T-helper 2 cell treated with Interferon-gamma antibody and Interleukin-4, amounts not matched to agents 5 μg/mL and 100 μg/mL, for 36 hours (primary cell): ENCODE data around the gene DDAH1.
"Not testable (repeated sequence)": the region's sequence is repeated elsewhere in the genome, so short reads cannot be mapped to it uniquely, and the experiment has no call there.

Experiments used
- DNase-seq: peaks from one replicate; pipeline ENCODE4 v3.0.0; 2021; ENCODE audit warnings: low spot score
- H3K27ac Mint-ChIP-seq: one replicate; pipeline ENCODE4 v1.8.0; 2021; ENCODE audit warnings: mild to moderate bottlenecking, mixed read lengths
- H3K27me3 Mint-ChIP-seq: one replicate; pipeline ENCODE4 v1.8.0; 2021; ENCODE audit warnings: low read depth, mixed read lengths
- H3K36me3 Mint-ChIP-seq: one replicate; pipeline ENCODE4 v1.8.0; 2021; ENCODE audit warnings: low read depth, mixed read lengths
- H3K4me1 Mint-ChIP-seq: one replicate; pipeline ENCODE4 v1.8.0; 2021; ENCODE audit warnings: low read depth, mixed read lengths
- H3K4me3 Mint-ChIP-seq: one replicate; pipeline ENCODE4 v1.8.0; 2022; ENCODE audit warnings: mild to moderate bottlenecking, moderate library complexity, mixed read lengths
- H3K9me3 Mint-ChIP-seq: one replicate; pipeline ENCODE4 v1.8.0; 2021; ENCODE audit warnings: mixed read lengths

The DDAH1 gene

GRCh38 chr1:85363092-85363491 is 101.9 kb downstream of the DDAH1 start:
- no peak for DNase-seq
- H3K4me1 Mint-ChIP-seq: no peaks in the 10 kb centered on the region
- H3K27ac Mint-ChIP-seq: no peak overlapping the region
- no peaks in the 10 kb centered on the region for H3K36me3 Mint-ChIP-seq
- no peak overlapping the region for H3K4me3 Mint-ChIP-seq
- H3K9me3 Mint-ChIP-seq: no peaks in the 10 kb centered on the region
- H3K27me3 Mint-ChIP-seq: peaks cover 9% of the 10 kb centered on the region

- Mint-ChIP-seq H3K9me3 (no peaks in the 10 kb centered on the region), H3K4me1 (no peaks in the 10 kb centered on the region), H3K36me3 (no peaks in the 10 kb centered on the region), H3K27ac (no peak overlapping the region), H3K27me3 (peaks cover 8% of the 10 kb centered on the region), H3K4me3 (no peak overlapping the region)
- no peak for DNase-seq
Observed at GRCh38 chr1:85361606-85362296, 103.2 kb downstream of the DDAH1 start.

- Mint-ChIP-seq H3K9me3 (no peaks in the 10 kb centered on the region), H3K4me1 (no peaks in the 10 kb centered on the region), H3K27me3 (peaks cover 8% of the 10 kb centered on the region), H3K36me3 (no peaks in the 10 kb centered on the region), H3K27ac (no peak overlapping the region), H3K4me3 (no peak overlapping the region)
- no peak for DNase-seq
Observed at GRCh38 chr1:85360730-85361493, 104.0 kb downstream of the DDAH1 start.

- peaks cover 14% of the 10 kb centered on the region for H3K27me3 Mint-ChIP-seq
- no peak overlapping the region for H3K27ac Mint-ChIP-seq
- no peaks in the 10 kb centered on the region for H3K4me1 Mint-ChIP-seq
- H3K4me3 Mint-ChIP-seq: no peak overlapping the region
- H3K36me3 Mint-ChIP-seq: no peaks in the 10 kb centered on the region
- no peak for DNase-seq
- H3K9me3 Mint-ChIP-seq: no peaks in the 10 kb centered on the region
Observed at GRCh38 chr1:85359874-85360721, 104.9 kb downstream of the DDAH1 start.

- no peaks in the 10 kb centered on the region for H3K4me1 Mint-ChIP-seq
- H3K9me3 Mint-ChIP-seq: no peaks in the 10 kb centered on the region
- no peak for DNase-seq
- H3K4me3 Mint-ChIP-seq: no peak overlapping the region
- no peak overlapping the region for H3K27ac Mint-ChIP-seq
- no peaks in the 10 kb centered on the region for H3K36me3 Mint-ChIP-seq
- peaks cover 17% of the 10 kb centered on the region for H3K27me3 Mint-ChIP-seq
Observed at GRCh38 chr1:85358702-85359438, 106.1 kb downstream of the DDAH1 start.

- no peaks in the 10 kb centered on the region for H3K36me3 Mint-ChIP-seq
Observed at GRCh38 chr1:85357817-85358216, 107.1 kb downstream of the DDAH1 start.

GRCh38 chr1:85356130-85356529 is 108.8 kb downstream of the DDAH1 start:
- H3K9me3 Mint-ChIP-seq: no peaks in the 10 kb centered on the region
- H3K4me1 Mint-ChIP-seq: no peaks in the 10 kb centered on the region
- peaks cover 13% of the 10 kb centered on the region for H3K27me3 Mint-ChIP-seq
- H3K36me3 Mint-ChIP-seq: no peaks in the 10 kb centered on the region
- H3K27ac Mint-ChIP-seq: no peak overlapping the region
- H3K4me3 Mint-ChIP-seq: no peak overlapping the region
- DNase-seq: no peak

More at GRCh38 chr1:85357817-85358216, 107.1 kb downstream of the DDAH1 start:
- no peaks in the 10 kb centered on the region for H3K9me3 Mint-ChIP-seq
- no peak overlapping the region for H3K4me3 Mint-ChIP-seq
- H3K27me3 Mint-ChIP-seq: peaks cover 18% of the 10 kb centered on the region
- DNase-seq: no peak
- H3K4me1 Mint-ChIP-seq: no peaks in the 10 kb centered on the region
- H3K27ac Mint-ChIP-seq: no peak overlapping the region

- H3K4me1 Mint-ChIP-seq: no peaks in the 10 kb centered on the region
- H3K4me3 Mint-ChIP-seq: no peak overlapping the region
- no peak for DNase-seq
- no peak overlapping the region for H3K27ac Mint-ChIP-seq
- H3K36me3 Mint-ChIP-seq: no peaks in the 10 kb centered on the region
- no peaks in the 10 kb centered on the region for H3K9me3 Mint-ChIP-seq
- H3K27me3 Mint-ChIP-seq: peaks cover 11% of the 10 kb centered on the region
Observed at GRCh38 chr1:85352055-85352454, 112.9 kb downstream of the DDAH1 start.

- no peaks in the 10 kb centered on the region for H3K36me3 Mint-ChIP-seq
- no peaks in the 10 kb centered on the region for H3K4me1 Mint-ChIP-seq
- no peak overlapping the region for H3K4me3 Mint-ChIP-seq
- H3K27me3 Mint-ChIP-seq: peaks cover 11% of the 10 kb centered on the region
- no peaks in the 10 kb centered on the region for H3K9me3 Mint-ChIP-seq
- H3K27ac Mint-ChIP-seq: no peak overlapping the region
- no peak for DNase-seq
Observed at GRCh38 chr1:85351202-85351828, 113.6 kb downstream of the DDAH1 start.

- Mint-ChIP-seq H3K27me3 (peaks cover 5% of the 10 kb centered on the region), H3K4me3 (no peak overlapping the region), H3K9me3 (no peaks in the 10 kb centered on the region), H3K27ac (no peak overlapping the region), H3K36me3 (no peaks in the 10 kb centered on the region), H3K4me1 (no peaks in the 10 kb centered on the region)
- no peak for DNase-seq
Observed at GRCh38 chr1:85349224-85349623, 115.7 kb downstream of the DDAH1 start.

GRCh38 chr1:85347908-85348307 is 117.1 kb downstream of the DDAH1 start:
- Mint-ChIP-seq H3K36me3 (no peaks in the 10 kb centered on the region), H3K27ac (no peak overlapping the region), H3K4me3 (no peak overlapping the region), H3K4me1 (no peaks in the 10 kb centered on the region), H3K9me3 (no peaks in the 10 kb centered on the region), H3K27me3 (peaks cover 5% of the 10 kb centered on the region)
- DNase-seq: no peak

GRCh38 chr1:85347275-85347674 is 117.7 kb downstream of the DDAH1 start:
- H3K9me3 Mint-ChIP-seq, H3K36me3 Mint-ChIP-seq, DNase-seq, H3K4me3 Mint-ChIP-seq, H3K27ac Mint-ChIP-seq, H3K4me1 Mint-ChIP-seq, H3K27me3 Mint-ChIP-seq: not testable (repeated sequence)

- no peaks in the 10 kb centered on the region for H3K9me3 Mint-ChIP-seq
- H3K4me1 Mint-ChIP-seq: no peaks in the 10 kb centered on the region
- H3K27ac Mint-ChIP-seq: no peak overlapping the region
- H3K36me3 Mint-ChIP-seq: no peaks in the 10 kb centered on the region
- H3K27me3 Mint-ChIP-seq: peaks cover 22% of the 10 kb centered on the region
- H3K4me3 Mint-ChIP-seq: no peak overlapping the region
- no peak for DNase-seq
Observed at GRCh38 chr1:85344256-85344694, 120.7 kb downstream of the DDAH1 start.
